GM12875 (cell line): ENCODE results near the gene RPA1.
"Not testable (repeated sequence)": the region's sequence is repeated elsewhere in the genome, so short reads cannot be mapped to it uniquely, and the experiment has no call there.

Experiments used
- H3K4me3 ChIP-seq: one replicate; pipeline ENCODE4 v1.5.1; 2011; ENCODE audit warnings: low read depth, low read length, control low read depth
- CTCF ChIP-seq: IDR thresholded peaks from 2 replicates; pipeline ENCODE4 v1.5.1; 2011; ENCODE audit warnings: low read depth, mild to moderate bottlenecking, control low read depth, inconsistent platforms, low read length, moderate library complexity, borderline replicate concordance; ENCODE audit not compliant: insufficient read depth

The RPA1 gene

GRCh38 chr17:1890758-1891450, 61.1 kb downstream of the RPA1 start:
- no peak overlapping the region for H3K4me3 ChIP-seq
- no peak for TF ChIP-seq CTCF

- TF ChIP-seq CTCF, result no peak
These were observed 65.0 kb downstream of the RPA1 start for GRCh38 chr17:1894753-1895339.

GRCh38 chr17:1895479-1895878, 65.7 kb downstream of the RPA1 start:
- not testable (repeated sequence) for H3K4me3 ChIP-seq

More at GRCh38 chr17:1894753-1895339, 65.0 kb downstream of the RPA1 start:
- H3K4me3 ChIP-seq, result no peak overlapping the region

GRCh38 chr17:1896243-1897104, 66.7 kb downstream of the RPA1 start:
- no peak for TF ChIP-seq CTCF
- H3K4me3 ChIP-seq, result no peak overlapping the region

- no peak for TF ChIP-seq CTCF
- H3K4me3 ChIP-seq, result no peak overlapping the region
These were observed 67.4 kb downstream of the RPA1 start for GRCh38 chr17:1897105-1897656.

GRCh38 chr17:1898332-1898731, 68.5 kb downstream of the RPA1 start:
- no peak for TF ChIP-seq CTCF
- H3K4me3 ChIP-seq, result no peak overlapping the region

GRCh38 chr17:1898872-1899271, 69.1 kb downstream of the RPA1 start:
- no peak for TF ChIP-seq CTCF

More at GRCh38 chr17:1898872-1899271, 69.1 kb downstream of the RPA1 start:
- H3K4me3 ChIP-seq, result no peak overlapping the region
